CD8-positive, alpha-beta memory T cell (primary cell): ENCODE data around the gene TNP2. TPM values are rescaled to one million over a fixed set of nuclear protein-coding genes. Genes with fewer than 3 reads are reported as not detected.

Experiments used
- CTCF ChIA-PET: fragments of 350-600 bp; sonication (Branson Sonifier 250); formaldehyde crosslinking; loops from one replicate; lab custom pipeline; 2021; ENCODE audit warnings: antibody characterized with exemption; lab: Charles Lee
- POLR2A ChIA-PET: fragments of 350-600 bp; sonication (Branson Sonifier 250); formaldehyde crosslinking; loops from one replicate; lab custom pipeline; 2021; ENCODE audit warnings: antibody characterized with exemption; lab: Charles Lee
- DNase-seq, 5 donors: peaks; one replicate each; pipeline versions ENCODE4 v3.0.0 to v3.0.0-alpha.2; 2020 to 2022; ENCODE audit warnings: mixed read lengths in 1 of 5
- H3K27ac ChIP-seq: one replicate; pipeline ENCODE4 v1.7.0; 2013; ENCODE audit warnings: low read depth, mild to moderate bottlenecking, low read length, moderate library complexity
- H3K27me3 ChIP-seq: 2 replicates; pipeline ENCODE4 v1.7.0; 2013; ENCODE audit warnings: low read length, mild to moderate bottlenecking; ENCODE audit not compliant: insufficient read depth, poor library complexity, severe bottlenecking
- H3K36me3 ChIP-seq: 2 replicates; pipeline ENCODE4 v1.7.0; 2013; ENCODE audit warnings: mild to moderate bottlenecking, low read length, moderate library complexity; ENCODE audit not compliant: insufficient read depth
- H3K4me1 ChIP-seq: 2 replicates; pipeline ENCODE4 v1.7.0; 2013; ENCODE audit warnings: mild to moderate bottlenecking, low read length, moderate library complexity; ENCODE audit not compliant: insufficient read depth
- H3K4me3 ChIP-seq: 2 replicates; pipeline ENCODE4 v1.7.0; 2013; ENCODE audit warnings: mild to moderate bottlenecking, low read length
- H3K9me3 ChIP-seq: 2 replicates; pipeline ENCODE4 v1.7.0; 2013; ENCODE audit warnings: mild to moderate bottlenecking, low read length
- H3K27ac Mint-ChIP-seq, 8 donors: one replicate each; pipeline ENCODE4 v1.8.0; 2020 to 2021; ENCODE audit warnings: mixed read lengths in 8 of 8, mild to moderate bottlenecking in 6 of 8, inconsistent platforms in 3 of 8, moderate library complexity in 3 of 8
- H3K27me3 Mint-ChIP-seq, 2 donors: one replicate each; pipeline ENCODE4 v1.8.0; 2020 to 2021; ENCODE audit warnings: mixed read lengths in 2 of 2, mild to moderate bottlenecking in 1 of 2, moderate library complexity in 1 of 2
- H3K36me3 Mint-ChIP-seq, 3 donors: one replicate each; pipeline ENCODE4 v1.8.0; 2020 to 2021; ENCODE audit warnings: mixed read lengths in 3 of 3, inconsistent platforms in 1 of 3, mild to moderate bottlenecking in 1 of 3
- H3K4me1 Mint-ChIP-seq, 3 donors: one replicate each; pipeline ENCODE4 v1.8.0; 2020 to 2021; ENCODE audit warnings: mixed read lengths in 3 of 3, inconsistent platforms in 1 of 3, mild to moderate bottlenecking in 1 of 3
- H3K4me3 Mint-ChIP-seq, 7 donors: one replicate each; pipeline ENCODE4 v1.8.0; 2020 to 2021; ENCODE audit warnings: mixed read lengths in 7 of 7, mild to moderate bottlenecking in 6 of 7, moderate library complexity in 4 of 7, inconsistent platforms in 2 of 7
- H3K9me3 Mint-ChIP-seq, 5 donors: one replicate each; pipeline ENCODE4 v1.8.0; 2020 to 2022; ENCODE audit warnings: mixed read lengths in 5 of 5, mild to moderate bottlenecking in 3 of 5, moderate library complexity in 2 of 5, inconsistent platforms in 1 of 5
- polyA plus RNA-seq: library from polyadenylated mRNA; unstranded; fragments of 300-500 nt; fragmentation: Illumina TruSeq; gene quantifications from one replicate; pipeline ENCODE4 v1.2.3, GENCODE V29; 2021
- total RNA-seq, 2 experiments: library from RNA; stranded (reverse); gene quantifications; one replicate each; pipeline ENCODE4 v1.2.3, GENCODE V29; 2021

The TNP2 gene
- total and polyA plus RNA-seq, 3 experiments from 2014 or later, result not detected

GRCh38 chr16:11255737-11256660, 13.1 kb downstream of the TNP2 start, which contains the start of gene SOCS1:
Gene SOCS1, minus strand, starts transcription at chr16:11256204. Its CDS starts 726 bp downstream, at chr16:11255478.
- Mint-ChIP-seq H3K4me1 (peaks cover 50 to 70% (median 51%) of the 10 kb centered on the region in 3 donors), H3K4me3 (peak within 1 kb of the TSS; percentile 95 to 100 (median 97)), H3K9me3 (no peaks in the 10 kb centered on the region), H3K27me3 (peaks cover 0 to 7% of the 10 kb centered on the region in 2 donors), H3K36me3 (peaks cover 0 to 19% (median 2%) of the 10 kb centered on the region in 3 donors), H3K27ac (peak within 1 kb of the TSS; percentile 92 to 100 (median 96))
- POLR2A ChIA-PET, result interaction anchor here (0.9 to 3.9 kb wide), 13 partner anchors 15 to 487 kb away, joined by 3 to 74 read pairs (median 6); partner anchors contain the start of gene TXNDC11
- Histone ChIP-seq H3K9me3 (no peaks in the 10 kb centered on the region), H3K4me1 (peaks cover 60% of the 10 kb centered on the region), H3K27me3 (no peaks in the 10 kb centered on the region), H3K36me3 (no peaks in the 10 kb centered on the region), H3K27ac (peak within 1 kb of the TSS; percentile 80), H3K4me3 (peak within 1 kb of the TSS; percentile 83)
- peak; percentile 80 to 90 (median 85) for DNase-seq
- CTCF ChIA-PET, result interaction anchor here (0.8 to 5.9 kb wide), 37 partner anchors 10 to 329 kb away, joined by 3 to 46 read pairs (median 5); partner anchors contain the start of genes DEXI, PRM3 and TNP2

DNA sequence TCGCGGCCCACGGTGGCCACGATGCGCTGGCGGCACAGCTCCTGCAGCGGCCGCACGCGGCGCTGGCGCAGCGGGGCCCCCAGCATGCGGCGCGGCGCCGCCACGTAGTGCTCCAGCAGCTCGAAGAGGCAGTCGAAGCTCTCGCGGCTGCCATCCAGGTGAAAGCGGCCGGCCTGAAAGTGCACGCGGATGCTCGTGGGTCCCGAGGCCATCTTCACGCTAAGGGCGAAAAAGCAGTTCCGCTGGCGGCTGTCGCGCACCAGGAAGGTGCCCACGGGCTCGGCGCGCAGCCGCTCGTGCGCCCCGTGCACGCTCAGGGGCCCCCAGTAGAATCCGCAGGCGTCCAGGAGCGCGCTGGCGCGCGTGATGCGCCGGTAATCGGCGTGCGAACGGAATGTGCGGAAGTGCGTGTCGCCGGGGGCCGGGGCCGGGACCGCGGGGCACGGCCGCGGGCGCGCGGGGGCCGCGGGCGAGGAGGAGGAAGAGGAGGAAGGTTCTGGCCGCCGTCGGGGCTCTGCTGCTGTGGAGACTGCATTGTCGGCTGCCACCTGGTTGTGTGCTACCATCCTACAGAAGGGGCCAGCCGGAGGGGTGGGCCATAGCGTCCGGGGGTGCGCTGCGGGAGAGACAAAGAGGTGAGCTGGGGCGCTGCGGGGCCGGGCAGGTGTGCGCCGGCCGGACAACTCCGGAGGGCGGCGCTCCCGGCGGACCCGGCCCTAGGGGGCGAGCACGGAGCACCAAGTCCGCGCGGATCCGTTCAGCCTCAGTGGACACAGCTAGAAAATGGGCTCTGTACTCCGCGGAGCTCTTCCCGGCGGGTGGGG, 14.0 kb downstream of the TNP2 start:
- DNase-seq, result peak; percentile 47 to 86 (median 76)
- Histone ChIP-seq H3K4me1 (peaks cover 62% of the 10 kb centered on the region), H3K27me3 (no peaks in the 10 kb centered on the region), H3K27ac (peak overlapping the region; percentile 80), H3K9me3 (no peaks in the 10 kb centered on the region), H3K36me3 (no peaks in the 10 kb centered on the region), H3K4me3 (peak overlapping the region; percentile 83)
- Mint-ChIP-seq H3K9me3 (no peaks in the 10 kb centered on the region), H3K4me3 (peak overlapping the region; percentile 80 to 94 (median 83)), H3K36me3 (peaks cover 0 to 22% (median 6%) of the 10 kb centered on the region in 3 donors), H3K4me1 (peaks cover 51 to 75% (median 56%) of the 10 kb centered on the region in 3 donors), H3K27ac (peak overlapping the region in 7 of 8 donors; percentile 46 to 86 (median 78)), H3K27me3 (peaks cover 0 to 7% of the 10 kb centered on the region in 2 donors)
- CTCF ChIA-PET, result interaction anchor here (0.7 to 5.9 kb wide), 49 partner anchors 9 to 313 kb away, joined by 3 to 46 read pairs (median 4); partner anchors contain the start of genes DEXI and TNP2
- POLR2A ChIA-PET, result interaction anchor here (0.6 to 3.9 kb wide), 18 partner anchors 14 to 555 kb away, joined by 3 to 74 read pairs (median 4); partner anchors contain the start of genes DEXI and TXNDC11

- Histone ChIP-seq H3K36me3 (no peaks in the 10 kb centered on the region), H3K27ac (peak overlapping the region; percentile 80), H3K9me3 (no peaks in the 10 kb centered on the region), H3K27me3 (no peaks in the 10 kb centered on the region), H3K4me3 (peak overlapping the region; percentile 83), H3K4me1 (peaks cover 62% of the 10 kb centered on the region)
- ChIA-PET POLR2A (interaction anchor here (0.6 to 3.9 kb wide), 11 partner anchors 13 to 556 kb away, joined by 3 to 74 read pairs (median 5); partner anchors contain the start of gene DEXI), CTCF (interaction anchor here (0.7 to 5.9 kb wide), 38 partner anchors 8 to 459 kb away, joined by 3 to 46 read pairs (median 4); partner anchors contain the start of genes DEXI and TNP2)
- H3K27me3 Mint-ChIP-seq, result peaks cover 0 to 7% of the 10 kb centered on the region in 2 donors
- peak overlapping the region; percentile 80 to 94 (median 87) for H3K4me3 Mint-ChIP-seq
- H3K9me3 Mint-ChIP-seq, result no peaks in the 10 kb centered on the region
- peaks cover 48 to 67% (median 54%) of the 10 kb centered on the region in 3 donors for H3K4me1 Mint-ChIP-seq
- H3K27ac Mint-ChIP-seq, result peak overlapping the region; percentile 63 to 98 (median 90)
- no peak for DNase-seq
- H3K36me3 Mint-ChIP-seq, result peaks cover 0 to 22% (median 6%) of the 10 kb centered on the region in 3 donors
Observed at GRCh38 chr16:11253995-11254912, 14.9 kb downstream of the TNP2 start.

GRCh38 chr16:11253009-11253994, 15.8 kb downstream of the TNP2 start:
- Mint-ChIP-seq H3K4me1 (peaks cover 40 to 57% (median 46%) of the 10 kb centered on the region in 3 donors), H3K27ac (peak overlapping the region; percentile 78 to 98 (median 90)), H3K36me3 (peaks cover 0 to 22% (median 6%) of the 10 kb centered on the region in 3 donors), H3K4me3 (peak overlapping the region; percentile 74 to 93 (median 87)), H3K27me3 (peaks cover 0 to 7% of the 10 kb centered on the region in 2 donors), H3K9me3 (no peaks in the 10 kb centered on the region)
- peak; percentile 35 to 66 (median 43) for DNase-seq
- Histone ChIP-seq H3K4me3 (peak overlapping the region; percentile 83), H3K36me3 (no peaks in the 10 kb centered on the region), H3K9me3 (no peaks in the 10 kb centered on the region), H3K27ac (peak overlapping the region; percentile 80), H3K27me3 (no peaks in the 10 kb centered on the region), H3K4me1 (peaks cover 53% of the 10 kb centered on the region)
- CTCF ChIA-PET, result interaction anchor here (1.1 to 5.9 kb wide), 16 partner anchors 7 to 460 kb away, joined by 3 to 45 read pairs (median 5); partner anchors contain the start of gene TNP2
- POLR2A ChIA-PET, result interaction anchor here (0.7 to 3.9 kb wide), 3 partner anchors 20 to 282 kb away, joined by 3 to 74 read pairs (median 38); no protein-coding TSS in a partner anchor

- peaks cover 0 to 7% of the 10 kb centered on the region in 2 donors for H3K27me3 Mint-ChIP-seq
- Histone ChIP-seq H3K4me1 (peaks cover 47% of the 10 kb centered on the region), H3K9me3 (no peaks in the 10 kb centered on the region), H3K27me3 (no peaks in the 10 kb centered on the region), H3K4me3 (peak overlapping the region; percentile 83), H3K36me3 (no peaks in the 10 kb centered on the region), H3K27ac (peak overlapping the region; percentile 8)
- peaks cover 32 to 49% (median 40%) of the 10 kb centered on the region in 3 donors for H3K4me1 Mint-ChIP-seq
- DNase-seq, result no peak
- peak overlapping the region; percentile 66 to 98 (median 90) for H3K27ac Mint-ChIP-seq
- H3K9me3 Mint-ChIP-seq, result no peaks in the 10 kb centered on the region
- H3K4me3 Mint-ChIP-seq, result peak overlapping the region; percentile 74 to 93 (median 87)
- H3K36me3 Mint-ChIP-seq, result peaks cover 0 to 22% (median 6%) of the 10 kb centered on the region in 3 donors
- ChIA-PET POLR2A (interaction anchor here (1.0 to 1.3 kb wide), 2 partner anchors 14 to 28 kb away, joined by 3 to 7 read pairs; no protein-coding TSS in a partner anchor), CTCF (interaction anchor here (0.8 to 1.8 kb wide), 10 partner anchors 10 to 296 kb away, joined by 3 to 6 read pairs (median 3); no protein-coding TSS in a partner anchor)
Observed at GRCh38 chr16:11252482-11252931, 16.6 kb downstream of the TNP2 start.
